ENCODE results near the gene PLD1.
"Not testable (repeated sequence)": the region's sequence is repeated elsewhere in the genome, so short reads cannot be mapped to it uniquely, and the experiment has no call there.

PLD1 gene

GRCh38 chr3:171809861-171810628 is at the start of gene PLD1:
Gene PLD1 (minus strand): TSS chr3:171810483. CDS start chr3:171738051, 72,432 bp downstream.
- peak; percentile 73 for DNase-seq (ENCODE audit: low spot score)

- DNase-seq (ENCODE audit: low spot score) = not testable (repeated sequence)
Measured at GRCh38 chr3:171858770-171859169, 48.5 kb upstream of the PLD1 start.

GRCh38 chr3:171854649-171855305 is 44.5 kb upstream of the PLD1 start:
- DNase-seq (ENCODE audit: low spot score) = no peak

GRCh38 chr3:171851660-171852058 is 41.4 kb upstream of the PLD1 start:
- DNase-seq (ENCODE audit: low spot score) = peak; percentile 82

GRCh38 chr3:171850960-171851659 is 40.8 kb upstream of the PLD1 start:
- DNase-seq (ENCODE audit: low spot score) = no peak

GRCh38 chr3:171850320-171850959 is 40.2 kb upstream of the PLD1 start:
- no peak for DNase-seq (ENCODE audit: low spot score)

- no peak for DNase-seq (ENCODE audit: low spot score)
Measured at GRCh38 chr3:171849617-171850319, 39.5 kb upstream of the PLD1 start.

- DNase-seq (ENCODE audit: low spot score) = no peak
Measured at GRCh38 chr3:171847595-171848259, 37.4 kb upstream of the PLD1 start.

- no peak for DNase-seq (ENCODE audit: low spot score)
Measured at GRCh38 chr3:171847133-171847532, 36.9 kb upstream of the PLD1 start.

GRCh38 chr3:171846597-171846996 is 36.3 kb upstream of the PLD1 start:
- DNase-seq (ENCODE audit: low spot score) = no peak

- no peak for DNase-seq (ENCODE audit: low spot score)
Measured at GRCh38 chr3:171845481-171846284, 35.4 kb upstream of the PLD1 start.

- no peak for DNase-seq (ENCODE audit: low spot score)
Measured at GRCh38 chr3:171844873-171845272, 34.6 kb upstream of the PLD1 start.

GRCh38 chr3:171842864-171843518 is 32.7 kb upstream of the PLD1 start, which contains the start of gene TMEM212:
Gene TMEM212 (plus strand): TSS chr3:171843349. CDS start chr3:171843384, 35 bp downstream.
- no peak for DNase-seq (ENCODE audit: low spot score)

- no peak for DNase-seq (ENCODE audit: low spot score)
Measured at GRCh38 chr3:171841620-171842000, 31.3 kb upstream of the PLD1 start.

- DNase-seq (ENCODE audit: low spot score) = no peak
Measured at GRCh38 chr3:171840811-171841619, 30.7 kb upstream of the PLD1 start.

GRCh38 chr3:171840445-171840810 is 30.1 kb upstream of the PLD1 start:
- DNase-seq (ENCODE audit: low spot score) = no peak

- no peak for DNase-seq (ENCODE audit: low spot score)
Measured at GRCh38 chr3:171839270-171839669, 29.0 kb upstream of the PLD1 start.

- no peak for DNase-seq (ENCODE audit: low spot score)
Measured at GRCh38 chr3:171838218-171838720, 28.0 kb upstream of the PLD1 start.

GRCh38 chr3:171837698-171838097 is 27.4 kb upstream of the PLD1 start:
- no peak for DNase-seq (ENCODE audit: low spot score)
